Measurements from ENCODE around the gene CAMK2D.

Gene CAMK2D

DNA sequence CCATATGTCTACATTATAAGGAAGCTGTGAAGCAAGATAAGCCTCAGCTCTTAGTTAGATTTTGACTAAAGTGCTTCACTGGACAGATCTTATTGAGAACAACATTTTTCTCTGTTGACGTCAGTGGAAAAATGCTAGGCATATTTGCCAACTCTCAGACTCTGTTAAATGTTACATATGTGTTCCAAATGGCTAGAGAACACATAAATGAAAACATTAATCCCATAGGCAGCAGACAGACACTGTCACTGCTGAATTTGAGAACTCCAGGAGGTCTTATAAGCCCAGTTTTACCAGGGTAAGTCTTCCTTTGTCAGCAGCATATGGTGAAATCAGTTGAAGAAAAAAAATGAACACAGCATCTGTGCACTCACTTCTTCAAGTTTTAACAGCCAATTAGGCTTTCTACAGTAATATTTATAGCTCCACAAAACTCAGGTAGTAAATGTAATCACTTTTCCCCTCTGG, 186.9 kb downstream of the CAMK2D start:
- TF ChIP-seq CTCF (IDR thresholded peaks at IDR 0.05; ENCODE audit: insufficient read depth, low read depth, low read length, missing control alignments), result no peak
- H3K4me3 ChIP-seq (ENCODE audit: low read depth, low read length), result no peak overlapping the region
- DNase-seq (ENCODE audit: low read depth), result no peak

DNA sequence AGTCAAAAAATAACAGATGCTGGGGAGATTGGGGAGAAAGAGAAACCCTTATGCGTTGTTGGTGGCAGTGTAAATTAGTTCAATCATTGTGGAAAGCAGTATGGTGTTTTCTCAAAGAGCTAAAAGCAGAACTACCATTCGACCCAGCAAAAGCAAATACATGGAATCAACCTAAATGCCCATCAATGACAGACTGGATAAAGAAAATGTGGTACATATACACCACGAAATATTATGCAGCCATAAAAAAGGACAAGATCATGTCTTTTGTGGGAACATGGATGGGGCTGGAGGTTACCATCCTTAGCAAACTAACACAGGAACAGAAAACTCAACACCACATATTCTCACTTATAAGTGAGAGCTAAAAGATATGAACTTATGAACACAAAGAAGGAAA, 188.9 kb downstream of the CAMK2D start:
- no peak for DNase-seq (ENCODE audit: low read depth)
- no peak for TF ChIP-seq CTCF (IDR thresholded peaks at IDR 0.05; ENCODE audit: insufficient read depth, low read depth, low read length, missing control alignments)
- no peak overlapping the region for H3K4me3 ChIP-seq (ENCODE audit: low read depth, low read length)

- no peak for TF ChIP-seq CTCF (IDR thresholded peaks at IDR 0.05; ENCODE audit: insufficient read depth, low read depth, low read length, missing control alignments)
- DNase-seq (ENCODE audit: low read depth), result no peak
- no peak overlapping the region for H3K4me3 ChIP-seq (ENCODE audit: low read depth, low read length)
Observed at GRCh38 chr4:113566015-113566795, 195.3 kb downstream of the CAMK2D start.

DNA sequence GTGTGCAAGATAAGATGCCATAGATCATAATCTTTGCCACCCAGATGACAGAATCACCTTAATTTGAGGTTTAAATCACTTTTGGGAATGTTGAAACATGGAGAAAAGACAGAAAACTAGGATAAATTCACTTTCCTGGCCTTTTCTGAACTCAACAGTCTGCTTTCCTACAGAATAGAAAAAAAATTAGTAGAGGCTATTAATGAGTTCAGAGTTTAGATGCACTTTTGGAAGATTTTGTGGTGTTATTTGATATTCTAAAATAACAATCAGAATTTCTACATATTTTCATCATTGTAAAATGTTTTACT, 195.9 kb downstream of the CAMK2D start:
- no peak overlapping the region for H3K4me3 ChIP-seq (ENCODE audit: low read depth, low read length)
- DNase-seq (ENCODE audit: low read depth), result no peak
- TF ChIP-seq CTCF (IDR thresholded peaks at IDR 0.05; ENCODE audit: insufficient read depth, low read depth, low read length, missing control alignments), result no peak

DNA sequence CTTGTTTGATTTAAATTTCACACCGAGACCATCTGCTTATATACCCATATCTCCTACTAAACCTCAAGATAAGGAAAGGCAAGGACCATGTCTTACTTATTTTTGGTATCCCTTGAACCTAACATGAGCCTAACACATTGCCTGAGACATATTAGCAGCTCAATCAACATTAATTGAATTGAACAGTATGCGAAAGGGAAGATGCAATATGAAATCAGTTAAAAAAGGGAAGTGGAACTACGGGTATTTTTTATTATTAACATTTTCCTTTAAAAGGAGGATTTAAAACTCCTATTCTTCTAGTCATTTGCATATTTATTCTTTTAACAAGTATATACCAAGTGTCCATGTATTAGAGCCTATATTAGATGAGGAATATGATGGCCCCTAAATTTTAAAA, 197.0 kb downstream of the CAMK2D start:
- no peak overlapping the region for H3K4me3 ChIP-seq (ENCODE audit: low read depth, low read length)
- TF ChIP-seq CTCF (IDR thresholded peaks at IDR 0.05; ENCODE audit: insufficient read depth, low read depth, low read length, missing control alignments), result no peak
- no peak for DNase-seq (ENCODE audit: low read depth)

DNA sequence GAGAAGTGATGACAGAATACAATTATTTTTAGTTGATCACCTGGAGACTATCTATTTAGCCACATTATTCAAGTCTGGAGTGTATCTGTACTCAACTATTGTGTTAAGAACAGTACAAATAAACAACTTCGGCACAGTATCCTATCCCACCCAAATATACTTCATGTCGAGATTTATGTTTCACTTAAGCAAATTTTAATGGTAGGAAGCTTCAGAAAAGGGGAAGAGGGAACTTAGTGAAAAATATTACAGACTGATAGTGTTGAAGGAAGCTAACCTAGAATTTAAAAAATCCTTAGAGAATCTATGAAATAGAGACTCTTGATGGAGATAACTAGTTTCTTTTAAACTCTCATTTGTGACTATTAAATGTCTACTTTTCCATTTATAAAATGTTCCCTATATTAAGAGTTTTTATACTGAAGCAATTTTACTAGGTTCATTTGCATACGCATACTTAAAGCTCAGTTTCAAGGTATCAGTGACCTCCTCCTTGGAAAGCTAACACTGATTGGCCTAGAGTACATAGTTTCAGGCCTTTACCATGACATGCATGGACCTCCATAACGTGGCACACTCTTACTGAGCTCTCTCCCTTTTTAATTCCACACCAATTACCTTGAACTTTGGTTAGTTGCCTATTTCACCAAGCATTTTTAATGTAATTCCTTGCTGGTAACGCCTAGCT, 197.7 kb downstream of the CAMK2D start:
- TF ChIP-seq CTCF (IDR thresholded peaks at IDR 0.05; ENCODE audit: insufficient read depth, low read depth, low read length, missing control alignments), result no peak
- H3K4me3 ChIP-seq (ENCODE audit: low read depth, low read length), result no peak overlapping the region
- no peak for DNase-seq (ENCODE audit: low read depth)

Data from GM12865 (cell line).